Measurements from ENCODE around the gene ETNK2.

DNA sequence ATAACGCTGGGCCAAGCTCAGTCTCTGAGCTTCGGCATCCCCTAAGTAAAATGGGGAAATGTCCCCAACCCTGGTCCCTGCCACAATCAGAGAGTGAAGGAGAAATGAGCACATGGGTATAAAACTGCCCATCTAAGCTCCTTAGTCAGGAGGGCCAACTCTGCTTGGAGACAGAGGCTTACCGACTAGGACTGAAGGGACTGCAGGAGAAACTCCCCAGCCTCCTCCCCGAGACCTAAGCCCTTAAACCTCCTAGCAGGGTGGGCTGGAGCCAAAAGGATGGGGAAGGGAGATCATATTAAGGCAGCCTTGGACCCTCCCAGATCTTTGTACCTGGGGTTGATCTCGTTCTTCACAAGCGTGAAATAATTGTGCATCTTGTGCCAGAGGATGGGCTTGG is 5.5 kb downstream of the ETNK2 start:
- TF ChIP-seq, protein P1, sequence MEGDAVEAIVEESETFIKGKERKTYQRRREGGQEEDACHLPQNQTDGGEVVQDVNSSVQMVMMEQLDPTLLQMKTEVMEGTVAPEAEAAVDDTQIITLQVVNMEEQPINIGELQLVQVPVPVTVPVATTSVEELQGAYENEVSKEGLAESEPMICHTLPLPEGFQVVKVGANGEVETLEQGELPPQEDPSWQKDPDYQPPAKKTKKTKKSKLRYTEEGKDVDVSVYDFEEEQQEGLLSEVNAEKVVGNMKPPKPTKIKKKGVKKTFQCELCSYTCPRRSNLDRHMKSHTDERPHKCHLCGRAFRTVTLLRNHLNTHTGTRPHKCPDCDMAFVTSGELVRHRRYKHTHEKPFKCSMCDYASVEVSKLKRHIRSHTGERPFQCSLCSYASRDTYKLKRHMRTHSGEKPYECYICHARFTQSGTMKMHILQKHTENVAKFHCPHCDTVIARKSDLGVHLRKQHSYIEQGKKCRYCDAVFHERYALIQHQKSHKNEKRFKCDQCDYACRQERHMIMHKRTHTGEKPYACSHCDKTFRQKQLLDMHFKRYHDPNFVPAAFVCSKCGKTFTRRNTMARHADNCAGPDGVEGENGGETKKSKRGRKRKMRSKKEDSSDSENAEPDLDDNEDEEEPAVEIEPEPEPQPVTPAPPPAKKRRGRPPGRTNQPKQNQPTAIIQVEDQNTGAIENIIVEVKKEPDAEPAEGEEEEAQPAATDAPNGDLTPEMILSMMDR (IDR thresholded peaks at IDR 0.05) = no peak
- no peak for TF ChIP-seq POLR2A (IDR thresholded peaks at IDR 0.05)

Measured in right lobe of liver (tissue), 4 donors.